Erythroblast (primary cell): ENCODE measurements around the gene SP3.

ENCODE experiments used
- DNase-seq, 2 experiments: peaks; one replicate each; lab custom pipeline; 2025; lab: John Stamatoyannopoulos, UW
- GATA1 ChIP-seq: IDR thresholded peaks from 2 replicates; pipeline ENCODE4 v1.6.1; 2011; ENCODE audit warnings: low read depth, mild to moderate bottlenecking, control low read depth, low read length, moderate library complexity
- POLR2A ChIP-seq: IDR thresholded peaks from 2 replicates; pipeline ENCODE4 v1.6.1; 2011; ENCODE audit warnings: mild to moderate bottlenecking, low read length

SP3 gene

GRCh38 chr2:173934895-173935294, 30.3 kb downstream of the SP3 start:
- no peak for DNase-seq
- TF ChIP-seq GATA1 (no peak), POLR2A (no peak)

- TF ChIP-seq POLR2A, result no peak
- TF ChIP-seq GATA1, result no peak
- no peak for DNase-seq
These were observed 33.4 kb downstream of the SP3 start for GRCh38 chr2:173931751-173932150.

GRCh38 chr2:173929441-173929840, 35.7 kb downstream of the SP3 start:
- no peak for DNase-seq
- TF ChIP-seq GATA1 (no peak), POLR2A (no peak)

- no peak for DNase-seq
These were observed 38.3 kb downstream of the SP3 start for GRCh38 chr2:173926875-173927274.

GRCh38 chr2:173924285-173924684, 40.9 kb downstream of the SP3 start:
- no peak for TF ChIP-seq GATA1
- no peak for TF ChIP-seq POLR2A
- DNase-seq, result no peak

More at GRCh38 chr2:173926875-173927274, 38.3 kb downstream of the SP3 start:
- TF ChIP-seq GATA1, result no peak
- no peak for TF ChIP-seq POLR2A

GRCh38 chr2:173922760-173923159, 42.4 kb downstream of the SP3 start:
- TF ChIP-seq POLR2A, result no peak
- TF ChIP-seq GATA1, result no peak
- no peak for DNase-seq

GRCh38 chr2:173922068-173922467, 43.1 kb downstream of the SP3 start:
- TF ChIP-seq POLR2A, result no peak
- no peak for DNase-seq

GRCh38 chr2:173914055-173914927, 50.9 kb downstream of the SP3 start:
- TF ChIP-seq GATA1 (no peak), POLR2A (no peak)
- DNase-seq, result no peak

GRCh38 chr2:173909846-173910245, 55.3 kb downstream of the SP3 start:
- TF ChIP-seq POLR2A (no peak), GATA1 (no peak)
- no peak for DNase-seq

- no peak for DNase-seq
- TF ChIP-seq GATA1 (no peak), POLR2A (no peak)
These were observed 58.5 kb downstream of the SP3 start for GRCh38 chr2:173906626-173907025.

- TF ChIP-seq GATA1 (no peak), POLR2A (no peak)
- DNase-seq, result peak in 1 of 2 experiments; percentile 24
These were observed 61.4 kb downstream of the SP3 start for GRCh38 chr2:173903601-173904394.

GRCh38 chr2:173898996-173899395, 66.2 kb downstream of the SP3 start:
- TF ChIP-seq GATA1, result no peak
- TF ChIP-seq POLR2A, result no peak
- DNase-seq, result no peak

- no peak for DNase-seq
- no peak for TF ChIP-seq GATA1
- no peak for TF ChIP-seq POLR2A
These were observed 67.0 kb downstream of the SP3 start for GRCh38 chr2:173898178-173898668.

- no peak for TF ChIP-seq POLR2A
- no peak for TF ChIP-seq GATA1
- no peak for DNase-seq
These were observed 68.4 kb downstream of the SP3 start for GRCh38 chr2:173896755-173897154.

- no peak for TF ChIP-seq GATA1
- TF ChIP-seq POLR2A, result no peak
- no peak for DNase-seq
These were observed 72.8 kb downstream of the SP3 start for GRCh38 chr2:173892341-173892740.
